Heart right ventricle (tissue), 16 donors: ENCODE data around the gene TAB2. TPM values are rescaled to one million over a fixed set of nuclear protein-coding genes. Genes with fewer than 3 reads are reported as not detected.

ENCODE experiments used
- ATAC-seq, 8 donors: fragments of 200-7000 bp; cut with Tn5 transposase; one replicate each; pipeline ENCODE4 v1.9.1; 2020; ENCODE audit warnings: mild to moderate bottlenecking in 8 of 8, moderate library complexity in 8 of 8, moderate number of reproducible peaks in 1 of 8
- DNase-seq, 2 donors: peaks; one replicate each; pipeline ENCODE4 v3.0.0-alpha.2; 2020
- H3K27ac ChIP-seq, 10 donors: fragments of 200-600 bp; sonication (generic) in 2 of 10; one replicate each; pipeline versions ENCODE4 v1.5.0 to v1.8.0; 2020 to 2022; ENCODE audit warnings: mild to moderate bottlenecking in 3 of 10
- H3K27me3 ChIP-seq, 7 donors: fragments of 200-600 bp; one replicate each; pipeline ENCODE4 v1.8.0; 2021 to 2022; ENCODE audit warnings: mild to moderate bottlenecking in 2 of 7
- H3K36me3 ChIP-seq, 9 donors: fragments of 200-600 bp; sonication (generic) in 1 of 9; one replicate each; pipeline versions ENCODE4 v1.5.0 to v1.8.0; 2020 to 2022; ENCODE audit warnings: mild to moderate bottlenecking in 2 of 9
- H3K4me1 ChIP-seq, 9 donors: fragments of 200-600 bp; sonication (generic) in 1 of 9; one replicate each; pipeline versions ENCODE4 v1.5.0 to v1.8.0; 2020 to 2022; ENCODE audit warnings: mild to moderate bottlenecking in 4 of 9
- H3K4me3 ChIP-seq, 10 donors: fragments of 200-600 bp; sonication (generic) in 2 of 10; one replicate each; pipeline versions ENCODE4 v1.5.0 to v1.8.0; 2020 to 2022; ENCODE audit warnings: mild to moderate bottlenecking in 7 of 10, moderate library complexity in 2 of 10
- H3K9me3 ChIP-seq, 11 donors: fragments of 200-600 bp in 10 of 11; sonication (generic) in 2 of 11; one replicate each; pipeline versions ENCODE4 v1.5.0 to v1.8.0; 2013 to 2022; ENCODE audit warnings: mild to moderate bottlenecking in 2 of 11, control low read depth in 1 of 11, moderate library complexity in 1 of 11
- CTCF ChIP-seq, 9 donors: fragments of 200-600 bp; sonication (generic) in 2 of 9; IDR thresholded peaks; one replicate each; pipeline versions ENCODE4 v1.5.0 to v1.8.0; 2021 to 2022; ENCODE audit warnings: antibody characterized with exemption in 9 of 9, mild to moderate bottlenecking in 5 of 9, moderate library complexity in 1 of 9
- WGBS, 2 donors: extraction: QIAGEN DNeasy Blood & Tissue Kit; methylation state at CpG; one replicate each; pipeline ENCODE4 v1.1.7; 2013; ENCODE audit warnings: inconsistent platforms in 1 of 2; 5-methylcytosine and 5-hydroxymethylcytosine counted together
- intact Hi-C, 10 donors: fragments of 100-400 bp; cut with DNase I; formaldehyde crosslinking; loops; one replicate each; pipeline versions ENCODE4 v1.11.1 to v1.14.2; 2022
- polyA plus RNA-seq, 2 donors: library from polyadenylated mRNA; stranded (reverse); fragments of 200-250 nt; gene quantifications; one replicate each; pipeline ENCODE4 v1.2.3, GENCODE V29; 2013
- total RNA-seq, 10 donors: library from RNA; stranded (reverse); fragmentation: NEBNext Ultra II Directional in 3 of 10; extraction: Animal tissue kit (Norgen Biotek cat#: 25700) in 3 of 10; gene quantifications; one replicate each; pipeline versions ENCODE4 v1.2.1 to v1.2.4, GENCODE V29; 2021 to 2023
- donor health status: Arrhythmogenic right ventricular cardiomyopathy.
- donor health status: ischemic (EF 13 %, LVEDD 7.1; RV severe dilation, severe dysfunction).
- donor health status: healthy with polysubstance abuse.
- donor health status: DM: no; HTN: yes; CAD: no.
- donor health status: DM: no; HTN: no; CAD: no.
- donor health status: ischemic (EF 25% LVEDD 6.9; RV normal size, moderate dysfunction).
- donor health status: ischemic (EF 25% LVEDD 5.7; RV mildly dilated, moderate dysfunction).
- donor health status: healthy.
- donor health status: DM: yes; HTN: yes; CAD: no.
- donor health status: Ischemic cardiomyopathy.
- donor health status: ischemic (EF 35%, LVEDD 5.7; RV mildly dilated, moderate dysfunction).
- donor health status: nonischemic (EF 11% LVEDD 7.7; RV severe dilation, severe dysfunction).
- donor health status: DM: yes; HTN: yes; CAD: no.
- donor health status: PGD.
- donor health status: ischemic (EF 29% LVEDD 5.4; RV normal size, mild dysfunction).
- donor health status: nonischemic (EF 23%, LVEDD 6.1; RV moderate dilation, normal function).

TAB2 gene
- total and polyA plus RNA-seq, 12 donors: 13.6 to 72.5 (median 54.3) TPM

DNA sequence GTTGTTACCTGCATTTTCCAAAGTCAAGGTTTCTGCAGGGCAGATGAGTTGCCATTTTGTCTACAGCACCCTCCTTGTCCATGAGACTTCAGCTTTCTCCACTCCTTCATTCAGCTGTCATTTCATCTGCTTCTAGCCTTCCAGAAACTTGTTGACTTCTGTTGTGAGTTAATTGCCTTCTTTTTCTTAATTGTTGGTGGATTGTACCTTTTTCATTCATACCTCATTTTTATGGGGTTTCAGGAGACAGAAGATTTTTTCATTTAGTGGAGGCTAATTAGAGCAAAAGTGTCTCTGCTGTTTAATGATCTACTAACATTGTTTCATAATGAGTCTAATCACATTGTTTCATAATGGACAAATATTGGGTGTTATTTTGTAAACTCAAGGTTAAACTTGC is 75.0 kb downstream of the TAB2 start:
- no peak overlapping the region for H3K27ac ChIP-seq
- ATAC-seq (no peak), DNase-seq (no peak)
- no peak for TF ChIP-seq CTCF (IDR thresholded peaks at IDR 0.05)
- peaks cover 0 to 4% (median 0%) of the 10 kb centered on the region in 11 donors for H3K9me3 ChIP-seq
- H3K4me3 ChIP-seq: no peak overlapping the region
- intact Hi-C loops: no loop called here
- H3K4me1 ChIP-seq: peaks cover 0 to 17% (median 10%) of the 10 kb centered on the region in 9 donors
- H3K27me3 ChIP-seq: no peaks in the 10 kb centered on the region
- H3K36me3 ChIP-seq: peaks cover 0 to 45% (median 0%) of the 10 kb centered on the region in 9 donors

DNA sequence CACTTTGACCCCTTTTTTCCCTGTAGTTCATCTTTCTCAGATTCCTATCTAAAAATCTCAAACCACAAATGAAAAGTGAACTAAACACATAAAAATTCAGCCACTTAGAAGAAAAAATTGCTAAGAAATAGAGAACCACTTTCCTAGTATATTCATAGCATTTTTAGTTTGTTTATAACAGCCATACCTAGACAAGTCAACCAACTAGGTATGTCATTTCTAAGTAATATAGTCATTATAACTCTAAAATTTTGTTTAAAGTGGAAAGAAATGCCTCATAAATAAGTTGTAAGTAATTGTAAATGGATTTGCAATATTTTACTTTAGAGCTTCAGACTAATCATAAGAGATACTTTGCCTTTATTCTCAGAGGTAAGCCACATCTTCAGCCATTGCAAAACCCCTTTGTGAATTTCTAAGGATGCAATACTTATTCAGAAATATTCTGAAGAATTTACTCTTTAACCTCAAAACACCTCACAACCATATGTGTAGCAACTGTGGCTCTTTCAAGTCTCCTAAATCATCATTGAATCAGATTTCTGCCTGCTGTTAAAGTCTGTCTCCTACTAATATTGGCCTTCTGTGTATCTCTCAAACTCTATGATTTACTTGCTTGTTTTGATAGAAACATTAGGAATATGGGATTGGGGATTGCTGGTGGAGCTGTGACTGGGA is 75.6 kb downstream of the TAB2 start:
- no peak for TF ChIP-seq CTCF (IDR thresholded peaks at IDR 0.05)
- no peak for ATAC-seq

DNA sequence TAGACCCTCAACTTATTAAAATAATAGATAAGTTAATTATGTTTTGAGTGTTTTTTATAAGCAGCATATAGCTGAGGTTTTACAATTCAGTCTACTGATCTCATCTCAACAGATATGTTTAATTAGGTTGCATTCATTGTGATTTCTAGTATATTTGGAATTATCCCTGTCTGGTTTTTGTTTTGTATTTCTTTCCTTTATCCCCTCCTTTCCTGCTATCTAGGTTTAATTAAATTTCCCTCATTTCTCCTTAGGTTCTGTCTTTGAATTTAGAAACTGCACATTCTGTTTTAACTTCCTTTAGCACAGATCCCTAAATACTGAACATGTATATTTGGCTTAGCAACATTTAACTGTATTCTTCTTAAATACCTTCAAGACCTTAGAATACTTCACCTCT is 77.7 kb downstream of the TAB2 start:
- Histone ChIP-seq H3K4me1 (peaks cover 0 to 8% (median 0%) of the 10 kb centered on the region in 9 donors), H3K27me3 (no peaks in the 10 kb centered on the region), H3K4me3 (no peak overlapping the region), H3K36me3 (peaks cover 0 to 61% (median 10%) of the 10 kb centered on the region in 9 donors), H3K9me3 (peaks cover 0 to 4% (median 0%) of the 10 kb centered on the region in 11 donors), H3K27ac (no peak overlapping the region)
- intact Hi-C loops: no loop called here
- ATAC-seq (no peak), DNase-seq (no peak)
- no peak for TF ChIP-seq CTCF (IDR thresholded peaks at IDR 0.05)

More for the DNA sequence above, 75.6 kb downstream of the TAB2 start:
- Histone ChIP-seq H3K9me3 (peaks cover 0 to 4% (median 0%) of the 10 kb centered on the region in 11 donors), H3K27me3 (no peaks in the 10 kb centered on the region), H3K36me3 (peaks cover 0 to 45% (median 0%) of the 10 kb centered on the region in 9 donors), H3K4me1 (peaks cover 0 to 15% (median 4%) of the 10 kb centered on the region in 9 donors), H3K4me3 (no peak overlapping the region), H3K27ac (no peak overlapping the region)
- intact Hi-C loops: no loop called here
- DNase-seq: no peak

DNA sequence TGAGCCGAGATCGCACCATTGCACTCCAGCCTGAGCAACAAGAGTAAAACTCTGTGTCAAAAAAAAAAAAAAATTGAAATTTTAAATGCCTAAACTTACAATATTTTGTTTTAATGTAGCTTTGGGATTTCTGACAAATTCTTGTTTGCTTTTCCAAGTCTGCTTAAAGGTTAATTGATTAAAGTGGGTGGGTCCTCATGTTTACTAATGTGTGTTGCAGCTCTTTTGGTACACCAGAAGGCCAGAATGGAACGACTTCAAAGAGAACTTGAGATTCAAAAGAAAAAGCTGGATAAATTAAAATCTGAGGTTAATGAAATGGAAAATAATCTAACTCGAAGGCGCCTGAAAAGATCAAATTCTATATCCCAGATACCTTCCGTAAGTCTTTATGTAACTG is 79.9 kb downstream of the TAB2 start:
- DNase-seq (no peak), ATAC-seq (no peak)
- no peak for TF ChIP-seq CTCF (IDR thresholded peaks at IDR 0.05)
- Histone ChIP-seq H3K36me3 (peaks cover 0 to 76% (median 14%) of the 10 kb centered on the region in 9 donors), H3K4me1 (peaks cover 0 to 3% (median 0%) of the 10 kb centered on the region in 9 donors), H3K4me3 (no peak overlapping the region), H3K27ac (no peak overlapping the region), H3K27me3 (no peaks in the 10 kb centered on the region), H3K9me3 (peaks cover 0 to 4% (median 0%) of the 10 kb centered on the region in 11 donors)
- 97 to 98% methylated on average over 6 of the region's 6 CpGs for WGBS, 2 donors
- intact Hi-C loops: no loop called here
